CD4-positive, alpha-beta memory T cell (primary cell): ENCODE measurements around the gene CDH13. TPM values are rescaled to one million over a fixed set of nuclear protein-coding genes. Genes with fewer than 3 reads are reported as not detected.

Experiments used
- CTCF ChIA-PET: fragments of 350-600 bp; sonication (Branson Sonifier 250); formaldehyde crosslinking; loops from one replicate; lab custom pipeline; 2021; ENCODE audit warnings: inconsistent platforms; ENCODE audit not compliant: partially characterized antibody; lab: Charles Lee
- POLR2A ChIA-PET: fragments of 350-600 bp; sonication (Branson Sonifier 250); formaldehyde crosslinking; loops from one replicate; lab custom pipeline; 2021; ENCODE audit not compliant: partially characterized antibody; lab: Charles Lee
- DNase-seq, 5 donors: peaks; one replicate each; pipeline versions ENCODE4 v3.0.0 to v3.0.0-alpha.2; 2020 to 2022; ENCODE audit warnings: mixed read lengths in 1 of 5
- H3K27ac ChIP-seq: one replicate; pipeline ENCODE4 v1.7.0; 2013; ENCODE audit warnings: low read depth, low read length
- H3K27me3 ChIP-seq: 2 replicates; pipeline ENCODE4 v1.7.0; 2013; ENCODE audit warnings: mild to moderate bottlenecking, low read length, moderate library complexity; ENCODE audit not compliant: insufficient read depth
- H3K36me3 ChIP-seq: 2 replicates; pipeline ENCODE4 v1.7.0; 2013; ENCODE audit warnings: mild to moderate bottlenecking, low read length, moderate library complexity; ENCODE audit not compliant: insufficient read depth
- H3K4me1 ChIP-seq: 2 replicates; pipeline ENCODE4 v1.7.0; 2013; ENCODE audit warnings: mild to moderate bottlenecking, low read length, moderate library complexity; ENCODE audit not compliant: insufficient read depth
- H3K4me3 ChIP-seq, 2 donors: one replicate each; pipeline ENCODE4 v1.7.0; 2013; ENCODE audit warnings: low read length in 2 of 2, mild to moderate bottlenecking in 1 of 2
- H3K9me3 ChIP-seq, 2 donors: one replicate each; pipeline ENCODE4 v1.7.0; 2013; ENCODE audit warnings: low read length in 2 of 2, control low read depth in 1 of 2; ENCODE audit not compliant: control insufficient read depth in 1 of 2
- H3K27ac Mint-ChIP-seq, 7 donors: one replicate each; pipeline ENCODE4 v1.8.0; 2020 to 2021; ENCODE audit warnings: mixed read lengths in 7 of 7, mild to moderate bottlenecking in 6 of 7, inconsistent platforms in 3 of 7, moderate library complexity in 3 of 7
- H3K27me3 Mint-ChIP-seq, 2 donors: one replicate each; pipeline ENCODE4 v1.8.0; 2020 to 2021; ENCODE audit warnings: mixed read lengths in 2 of 2
- H3K36me3 Mint-ChIP-seq, 2 donors: one replicate each; pipeline ENCODE4 v1.8.0; 2020 to 2021; ENCODE audit warnings: mixed read lengths in 2 of 2, inconsistent platforms in 1 of 2, mild to moderate bottlenecking in 1 of 2
- H3K4me1 Mint-ChIP-seq, 4 donors: one replicate each; pipeline ENCODE4 v1.8.0; 2020 to 2021; ENCODE audit warnings: mixed read lengths in 4 of 4, mild to moderate bottlenecking in 1 of 4
- H3K4me3 Mint-ChIP-seq, 8 donors: one replicate each; pipeline ENCODE4 v1.8.0; 2020 to 2021; ENCODE audit warnings: mixed read lengths in 8 of 8, mild to moderate bottlenecking in 7 of 8, moderate library complexity in 6 of 8, inconsistent platforms in 3 of 8
- H3K9me3 Mint-ChIP-seq, 8 donors: one replicate each; pipeline ENCODE4 v1.8.0; 2020 to 2021; ENCODE audit warnings: mixed read lengths in 8 of 8, mild to moderate bottlenecking in 5 of 8, inconsistent platforms in 3 of 8, moderate library complexity in 1 of 8
- intact Hi-C: fragments of 100-400 bp; cut with micrococcal nuclease; formaldehyde crosslinking; loops from one replicate; pipeline ENCODE4 v1.15.1; 2023
- polyA plus RNA-seq, 2 donors: library from polyadenylated mRNA; unstranded; fragments of 300-500 nt; fragmentation: Illumina TruSeq; gene quantifications; one replicate each; pipeline ENCODE4 v1.2.3, GENCODE V29; 2021
- total RNA-seq, 2 experiments: library from RNA; stranded (reverse); gene quantifications; one replicate each; pipeline ENCODE4 v1.2.3, GENCODE V29; 2021

Gene CDH13
- total and polyA plus RNA-seq, 4 experiments from 2014 or later = not detected

- H3K9me3 ChIP-seq = no peaks in the 10 kb centered on the region
- no peaks in the 10 kb centered on the region for H3K36me3 Mint-ChIP-seq
- H3K4me1 ChIP-seq = no peaks in the 10 kb centered on the region
- H3K27me3 Mint-ChIP-seq = peaks cover 4 to 7% of the 10 kb centered on the region in 2 donors
- no peaks in the 10 kb centered on the region for H3K36me3 ChIP-seq
- POLR2A ChIA-PET = no interaction called here
- H3K9me3 Mint-ChIP-seq = peaks cover 0 to 4% (median 1%) of the 10 kb centered on the region in 8 donors
- no peaks in the 10 kb centered on the region for H3K4me1 Mint-ChIP-seq
- H3K27ac Mint-ChIP-seq = no peak overlapping the region
- CTCF ChIA-PET = no interaction called here
- H3K4me3 ChIP-seq = no peak overlapping the region
- no peak for DNase-seq
- H3K27ac ChIP-seq = no peak overlapping the region
- no peaks in the 10 kb centered on the region for H3K27me3 ChIP-seq
- intact Hi-C loops = no loop called here
- no peak overlapping the region for H3K4me3 Mint-ChIP-seq
Measured at GRCh38 chr16:82605863-82606620, 20.7 kb upstream of the CDH13 start.

GRCh38 chr16:82609140-82609539 lies 17.6 kb upstream of the CDH13 start:
- Histone ChIP-seq H3K4me1 (no peaks in the 10 kb centered on the region), H3K4me3 (no peak overlapping the region), H3K27ac (no peak overlapping the region), H3K27me3 (no peaks in the 10 kb centered on the region), H3K36me3 (no peaks in the 10 kb centered on the region), H3K9me3 (no peaks in the 10 kb centered on the region)
- peaks cover 5 to 10% of the 10 kb centered on the region in 2 donors for H3K27me3 Mint-ChIP-seq
- no peak overlapping the region for H3K27ac Mint-ChIP-seq
- no peak overlapping the region for H3K4me3 Mint-ChIP-seq
- no peaks in the 10 kb centered on the region for H3K36me3 Mint-ChIP-seq
- no peak for DNase-seq
- CTCF ChIA-PET = no interaction called here
- intact Hi-C loops = no loop called here
- H3K4me1 Mint-ChIP-seq = no peaks in the 10 kb centered on the region
- H3K9me3 Mint-ChIP-seq = no peaks in the 10 kb centered on the region
- POLR2A ChIA-PET = no interaction called here

GRCh38 chr16:82612263-82612662 lies 14.5 kb upstream of the CDH13 start:
- Histone ChIP-seq H3K4me1 (no peaks in the 10 kb centered on the region), H3K9me3 (no peaks in the 10 kb centered on the region), H3K4me3 (no peak overlapping the region), H3K36me3 (no peaks in the 10 kb centered on the region), H3K27me3 (no peaks in the 10 kb centered on the region), H3K27ac (no peak overlapping the region)
- H3K4me1 Mint-ChIP-seq = no peaks in the 10 kb centered on the region
- H3K27me3 Mint-ChIP-seq = peaks cover 3 to 7% of the 10 kb centered on the region in 2 donors
- no peak for DNase-seq
- ChIA-PET CTCF (no interaction called here), POLR2A (no interaction called here)
- no peak overlapping the region for H3K4me3 Mint-ChIP-seq
- no peak overlapping the region for H3K27ac Mint-ChIP-seq
- no peaks in the 10 kb centered on the region for H3K9me3 Mint-ChIP-seq
- no peaks in the 10 kb centered on the region for H3K36me3 Mint-ChIP-seq
- intact Hi-C loops = no loop called here

DNA sequence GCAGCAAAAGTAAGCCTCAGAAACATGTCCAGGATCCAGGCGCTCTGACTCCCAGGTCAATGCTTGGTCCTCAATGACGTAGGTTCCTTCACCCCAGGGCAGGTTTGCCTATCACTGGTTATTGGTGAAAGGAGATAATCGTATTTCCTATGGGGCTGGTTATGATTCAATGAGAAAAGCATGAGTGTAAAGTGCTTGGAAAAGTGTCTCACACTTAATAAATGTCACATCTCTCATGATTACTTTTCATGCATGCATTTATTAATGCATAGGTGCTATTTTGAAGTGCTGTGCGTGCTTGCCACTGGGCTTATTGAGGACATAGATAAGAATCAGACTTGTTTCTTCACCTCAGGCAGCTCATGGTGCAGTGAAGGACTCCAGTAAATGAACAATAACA lies 10.4 kb upstream of the CDH13 start:
- H3K36me3 ChIP-seq = no peaks in the 10 kb centered on the region
- no peak for DNase-seq
- no peak overlapping the region for H3K27ac ChIP-seq
- no peaks in the 10 kb centered on the region for H3K9me3 ChIP-seq
- intact Hi-C loops = no loop called here
- Mint-ChIP-seq H3K4me1 (no peaks in the 10 kb centered on the region), H3K27me3 (peaks cover 3 to 13% of the 10 kb centered on the region in 2 donors), H3K9me3 (no peaks in the 10 kb centered on the region), H3K36me3 (no peaks in the 10 kb centered on the region), H3K27ac (no peak overlapping the region), H3K4me3 (no peak overlapping the region)
- H3K27me3 ChIP-seq = no peaks in the 10 kb centered on the region
- CTCF ChIA-PET = interaction anchor here (0.6 kb wide), 1 partner anchor 136 kb away, joined by 3 read pairs; no protein-coding TSS in a partner anchor
- no peak overlapping the region for H3K4me3 ChIP-seq
- POLR2A ChIA-PET = no interaction called here
- no peaks in the 10 kb centered on the region for H3K4me1 ChIP-seq

DNA sequence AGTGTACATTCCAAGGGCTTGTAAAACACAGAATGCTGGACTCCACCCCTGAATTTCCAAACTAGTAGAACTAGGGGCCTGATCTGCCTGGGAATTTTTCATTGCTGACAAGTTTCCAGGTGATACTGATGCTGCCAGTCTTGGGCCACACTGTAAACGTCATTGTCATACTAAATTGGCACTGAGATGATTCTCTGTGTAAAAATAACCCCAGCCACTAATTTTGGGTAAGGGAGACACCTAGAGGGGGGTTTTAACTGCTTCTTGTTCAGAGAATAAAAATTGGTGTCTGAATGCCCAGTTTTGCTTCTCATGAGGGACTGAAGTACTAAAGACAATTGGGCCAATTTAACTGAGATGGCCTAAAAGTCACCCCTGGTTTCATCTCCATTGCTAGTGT lies 5.0 kb upstream of the CDH13 start:
- Mint-ChIP-seq H3K9me3 (no peaks in the 10 kb centered on the region), H3K36me3 (no peaks in the 10 kb centered on the region), H3K27ac (no peak overlapping the region), H3K4me1 (peaks cover 0 to 7% (median 0%) of the 10 kb centered on the region in 4 donors), H3K27me3 (peaks cover 16 to 25% of the 10 kb centered on the region in 2 donors), H3K4me3 (no peak overlapping the region)
- Histone ChIP-seq H3K4me3 (no peak overlapping the region), H3K27ac (no peak overlapping the region), H3K4me1 (no peaks in the 10 kb centered on the region), H3K36me3 (no peaks in the 10 kb centered on the region), H3K27me3 (peaks cover 19% of the 10 kb centered on the region), H3K9me3 (no peaks in the 10 kb centered on the region)
- intact Hi-C loops = loop anchor here (5.0 kb wide), 1 partner anchor 359 kb away; no protein-coding TSS in a partner anchor
- DNase-seq = no peak
- ChIA-PET CTCF (no interaction called here), POLR2A (no interaction called here)

DNA sequence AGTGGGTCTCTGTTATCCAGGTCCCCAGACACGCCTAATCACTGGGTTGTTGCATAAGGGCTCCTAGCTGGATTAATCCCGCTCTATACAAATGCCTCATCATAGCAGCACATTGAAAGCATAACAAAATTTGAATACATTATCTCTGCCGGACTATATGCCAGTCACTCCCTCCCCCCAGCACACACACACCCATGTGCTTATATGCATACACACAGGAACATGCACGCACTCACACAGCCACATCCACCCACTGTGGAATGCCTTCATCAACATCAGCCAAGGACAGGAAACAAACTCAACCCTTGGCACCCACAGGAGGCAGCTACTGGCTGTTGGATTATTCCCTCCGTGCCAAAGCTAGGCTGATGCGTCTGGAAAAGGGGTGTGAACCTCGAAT lies 3.5 kb upstream of the CDH13 start:
- Histone ChIP-seq H3K27ac (no peak overlapping the region), H3K4me3 (no peak overlapping the region), H3K4me1 (no peaks in the 10 kb centered on the region), H3K27me3 (peaks cover 20% of the 10 kb centered on the region), H3K36me3 (no peaks in the 10 kb centered on the region), H3K9me3 (no peaks in the 10 kb centered on the region)
- DNase-seq = no peak
- H3K27me3 Mint-ChIP-seq = peaks cover 20 to 25% of the 10 kb centered on the region in 2 donors
- H3K4me3 Mint-ChIP-seq = no peak overlapping the region
- H3K36me3 Mint-ChIP-seq = no peaks in the 10 kb centered on the region
- ChIA-PET POLR2A (no interaction called here), CTCF (no interaction called here)
- intact Hi-C loops = loop anchor here (5.0 kb wide), 1 partner anchor 361 kb away; no protein-coding TSS in a partner anchor
- no peaks in the 10 kb centered on the region for H3K9me3 Mint-ChIP-seq
- H3K27ac Mint-ChIP-seq = no peak overlapping the region
- peaks cover 0 to 7% (median under 1%) of the 10 kb centered on the region in 4 donors for H3K4me1 Mint-ChIP-seq

GRCh38 chr16:82625066-82625968 lies 1.5 kb upstream of the CDH13 start:
- Histone ChIP-seq H3K27ac (no peak overlapping the region), H3K4me3 (no peak overlapping the region), H3K27me3 (peaks cover 20% of the 10 kb centered on the region), H3K4me1 (no peaks in the 10 kb centered on the region), H3K36me3 (no peaks in the 10 kb centered on the region), H3K9me3 (no peaks in the 10 kb centered on the region)
- ChIA-PET CTCF (no interaction called here), POLR2A (no interaction called here)
- H3K27ac Mint-ChIP-seq = no peak overlapping the region
- peaks cover 27 to 33% of the 10 kb centered on the region in 2 donors for H3K27me3 Mint-ChIP-seq
- H3K9me3 Mint-ChIP-seq = peaks cover 0 to 2% (median 0%) of the 10 kb centered on the region in 8 donors
- DNase-seq = no peak
- H3K4me3 Mint-ChIP-seq = no peak overlapping the region
- peaks cover 0 to 7% (median 1%) of the 10 kb centered on the region in 4 donors for H3K4me1 Mint-ChIP-seq
- no peaks in the 10 kb centered on the region for H3K36me3 Mint-ChIP-seq
- intact Hi-C loops = no loop called here
